ENCODE data around the gene MLIP. TPM values are rescaled to one million over a fixed set of nuclear protein-coding genes. Genes with fewer than 3 reads are reported as not detected.

Gene MLIP
- total RNA-seq, 1 experiment from 2014 or later, result 0.59 TPM

DNA sequence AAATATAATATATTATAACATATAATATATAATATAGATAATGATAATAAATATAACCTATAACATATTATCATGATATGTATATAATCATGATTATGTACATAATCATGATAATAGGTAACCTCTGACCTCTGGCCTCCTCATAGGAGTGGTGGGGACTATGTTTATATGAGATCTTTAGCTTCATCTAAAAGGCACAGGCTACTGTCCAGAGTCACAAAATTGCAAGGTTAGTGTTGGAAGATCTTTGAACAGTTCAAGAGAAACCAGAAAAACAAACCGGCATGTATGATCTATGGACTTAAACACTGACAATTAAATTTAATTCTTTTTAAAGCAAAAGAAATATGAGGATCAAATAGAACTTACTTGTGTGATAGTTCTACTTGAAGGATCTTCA is 141.3 kb downstream of the MLIP start:
- ChIA-PET RAD21 (ENCODE audit: low non-redundant PET in 1 of 2, low total read pairs in 2 of 2, uncharacterized antibody in 2 of 2, unreplicated experiment in 2 of 2) (no interaction called here), CTCF (no interaction called here)
- intact Hi-C loops (cut with micrococcal nuclease), result no loop called here

More for the DNA sequence above, 141.3 kb downstream of the MLIP start:
- Histone ChIP-seq H4K20me1 (ENCODE audit: insufficient read depth) (no peaks in the 10 kb centered on the region), H3K9ac (ENCODE audit: low read length) (no peak overlapping the region), H3K27me3 (ENCODE audit: insufficient read depth, low read length) (no peaks in the 10 kb centered on the region), H3K4me3 (replicated peaks in 1 of 2; ENCODE audit: low read depth in 1 of 2, low read length in 2 of 2) (no peak overlapping the region), H2AFZ (ENCODE audit: low read depth, low read length, poor library complexity, severe bottlenecking) (no peak overlapping the region), H3K27ac (ENCODE audit: low read depth, low read length) (no peak overlapping the region), H3K4me1 (ENCODE audit: control insufficient read depth in 1 of 2, insufficient read depth in 2 of 2, low read length in 2 of 2) (no peaks in the 10 kb centered on the region), H3K36me3 (ENCODE audit: control insufficient read depth in 1 of 2, insufficient read depth in 2 of 2, low read length in 2 of 2) (no peaks in the 10 kb centered on the region), H3K9me3 (ENCODE audit: control insufficient read depth in 1 of 2, insufficient read depth in 1 of 2, low read depth in 1 of 2, low read length in 2 of 2) (no peaks in the 10 kb centered on the region), H3K79me2 (ENCODE audit: insufficient read depth, low read length) (no peaks in the 10 kb centered on the region), H3K4me2 (ENCODE audit: low read length) (no peak overlapping the region), H3K9me2 (ENCODE audit: insufficient read depth) (no peaks in the 10 kb centered on the region)
- DNase-seq (ENCODE audit: low read depth, low spot score) (no peak), ATAC-seq (no peak)
- POLR2A ChIA-PET, result no interaction called here
- TF ChIP-seq, protein P1, sequence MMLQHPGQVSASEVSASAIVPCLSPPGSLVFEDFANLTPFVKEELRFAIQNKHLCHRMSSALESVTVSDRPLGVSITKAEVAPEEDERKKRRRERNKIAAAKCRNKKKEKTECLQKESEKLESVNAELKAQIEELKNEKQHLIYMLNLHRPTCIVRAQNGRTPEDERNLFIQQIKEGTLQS (IDR thresholded peaks at IDR 0.05), result no peak
- TF ChIP-seq, protein P2, sequence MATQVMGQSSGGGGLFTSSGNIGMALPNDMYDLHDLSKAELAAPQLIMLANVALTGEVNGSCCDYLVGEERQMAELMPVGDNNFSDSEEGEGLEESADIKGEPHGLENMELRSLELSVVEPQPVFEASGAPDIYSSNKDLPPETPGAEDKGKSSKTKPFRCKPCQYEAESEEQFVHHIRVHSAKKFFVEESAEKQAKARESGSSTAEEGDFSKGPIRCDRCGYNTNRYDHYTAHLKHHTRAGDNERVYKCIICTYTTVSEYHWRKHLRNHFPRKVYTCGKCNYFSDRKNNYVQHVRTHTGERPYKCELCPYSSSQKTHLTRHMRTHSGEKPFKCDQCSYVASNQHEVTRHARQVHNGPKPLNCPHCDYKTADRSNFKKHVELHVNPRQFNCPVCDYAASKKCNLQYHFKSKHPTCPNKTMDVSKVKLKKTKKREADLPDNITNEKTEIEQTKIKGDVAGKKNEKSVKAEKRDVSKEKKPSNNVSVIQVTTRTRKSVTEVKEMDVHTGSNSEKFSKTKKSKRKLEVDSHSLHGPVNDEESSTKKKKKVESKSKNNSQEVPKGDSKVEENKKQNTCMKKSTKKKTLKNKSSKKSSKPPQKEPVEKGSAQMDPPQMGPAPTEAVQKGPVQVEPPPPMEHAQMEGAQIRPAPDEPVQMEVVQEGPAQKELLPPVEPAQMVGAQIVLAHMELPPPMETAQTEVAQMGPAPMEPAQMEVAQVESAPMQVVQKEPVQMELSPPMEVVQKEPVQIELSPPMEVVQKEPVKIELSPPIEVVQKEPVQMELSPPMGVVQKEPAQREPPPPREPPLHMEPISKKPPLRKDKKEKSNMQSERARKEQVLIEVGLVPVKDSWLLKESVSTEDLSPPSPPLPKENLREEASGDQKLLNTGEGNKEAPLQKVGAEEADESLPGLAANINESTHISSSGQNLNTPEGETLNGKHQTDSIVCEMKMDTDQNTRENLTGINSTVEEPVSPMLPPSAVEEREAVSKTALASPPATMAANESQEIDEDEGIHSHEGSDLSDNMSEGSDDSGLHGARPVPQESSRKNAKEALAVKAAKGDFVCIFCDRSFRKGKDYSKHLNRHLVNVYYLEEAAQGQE (IDR thresholded peaks at IDR 0.05; ENCODE audit: low read depth), result no peak
- TF ChIP-seq EGR1 (IDR thresholded peaks at IDR 0.05; ENCODE audit: low read depth) (no peak), POLR2A (IDR thresholded peaks at IDR 0.05; ENCODE audit: borderline replicate concordance, extremely low read depth, insufficient read depth, insufficient read length) (no peak), POLR2AphosphoS5 (IDR thresholded peaks at IDR 0.05; ENCODE audit: low read depth, low read length) (no peak), YY1 (IDR thresholded peaks at IDR 0.05; ENCODE audit: extremely low read depth, insufficient replicate concordance, low read depth, low read length) (no peak), EZH2phosphoT487 (IDR thresholded peaks at IDR 0.05; ENCODE audit: borderline replicate concordance) (no peak), CBX3 (IDR thresholded peaks at IDR 0.05; ENCODE audit: low read depth) (no peak), FOSL1 (IDR thresholded peaks at IDR 0.05; ENCODE audit: low read depth) (no peak), EZH2 (IDR thresholded peaks at IDR 0.05) (no peak), JUND (IDR thresholded peaks at IDR 0.05) (no peak), SP1 (IDR thresholded peaks at IDR 0.05; ENCODE audit: low read depth) (no peak), ELF1 (IDR thresholded peaks at IDR 0.05; ENCODE audit: borderline replicate concordance, low read depth) (no peak), CEBPB (IDR thresholded peaks at IDR 0.05; ENCODE audit: low read depth) (no peak), RAD21 (IDR thresholded peaks at IDR 0.05; ENCODE audit: low read depth) (no peak), ZNF274 (IDR thresholded peaks at IDR 0.05; ENCODE audit: low read depth, low read length) (no peak), TCF7L2 (IDR thresholded peaks at IDR 0.05; ENCODE audit: borderline replicate concordance, extremely low read depth, insufficient read depth, insufficient read length) (no peak), SRF (IDR thresholded peaks at IDR 0.05; ENCODE audit: low read depth) (no peak), SIN3A (IDR thresholded peaks at IDR 0.05; ENCODE audit: low read depth) (no peak)
- TF ChIP-seq, protein P3, sequence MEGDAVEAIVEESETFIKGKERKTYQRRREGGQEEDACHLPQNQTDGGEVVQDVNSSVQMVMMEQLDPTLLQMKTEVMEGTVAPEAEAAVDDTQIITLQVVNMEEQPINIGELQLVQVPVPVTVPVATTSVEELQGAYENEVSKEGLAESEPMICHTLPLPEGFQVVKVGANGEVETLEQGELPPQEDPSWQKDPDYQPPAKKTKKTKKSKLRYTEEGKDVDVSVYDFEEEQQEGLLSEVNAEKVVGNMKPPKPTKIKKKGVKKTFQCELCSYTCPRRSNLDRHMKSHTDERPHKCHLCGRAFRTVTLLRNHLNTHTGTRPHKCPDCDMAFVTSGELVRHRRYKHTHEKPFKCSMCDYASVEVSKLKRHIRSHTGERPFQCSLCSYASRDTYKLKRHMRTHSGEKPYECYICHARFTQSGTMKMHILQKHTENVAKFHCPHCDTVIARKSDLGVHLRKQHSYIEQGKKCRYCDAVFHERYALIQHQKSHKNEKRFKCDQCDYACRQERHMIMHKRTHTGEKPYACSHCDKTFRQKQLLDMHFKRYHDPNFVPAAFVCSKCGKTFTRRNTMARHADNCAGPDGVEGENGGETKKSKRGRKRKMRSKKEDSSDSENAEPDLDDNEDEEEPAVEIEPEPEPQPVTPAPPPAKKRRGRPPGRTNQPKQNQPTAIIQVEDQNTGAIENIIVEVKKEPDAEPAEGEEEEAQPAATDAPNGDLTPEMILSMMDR (IDR thresholded peaks at IDR 0.05 in 2 of 3, conservative IDR thresholded peaks at IDR 0.05 in 1 of 3; ENCODE audit: borderline replicate concordance in 1 of 3, insufficient read depth in 1 of 3, low read depth in 2 of 3, low read length in 2 of 3), result no peak
- BruUV-seq (replicated peaks), result no TSS peak

Data from HCT116 (cell line).